Kidney (tissue), 14 donors: ENCODE measurements around the gene VPS26C. TPM values are rescaled to one million over a fixed set of nuclear protein-coding genes. Genes with fewer than 3 reads are reported as not detected.

Source experiments
- DNase-seq, 5 donors: peaks; one replicate each; pipeline ENCODE4 v3.0.0-alpha.2; 2013 to 2020
- FAIRE-seq: peaks from 2 replicates; lab custom pipeline; 2012; peaks lifted over from hg19 to GRCh38; lab: Jason Lieb, UNC
- H3K27ac ChIP-seq, 2 donors: one replicate each; pipeline ENCODE4 v1.7.0; 2013; ENCODE audit warnings: low read depth in 2 of 2, low read length in 2 of 2, inconsistent platforms in 1 of 2
- H3K27me3 ChIP-seq: one replicate; pipeline ENCODE4 v1.7.1; 2013; ENCODE audit warnings: low read length, inconsistent platforms; ENCODE audit not compliant: control insufficient read depth, insufficient read depth
- H3K36me3 ChIP-seq, 3 donors: one replicate each; pipeline versions ENCODE4 v1.7.0 to v1.7.1; 2013; ENCODE audit warnings: low read length in 3 of 3, control low read depth in 1 of 3, inconsistent platforms in 1 of 3; ENCODE audit not compliant: insufficient read depth in 3 of 3, control insufficient read depth in 2 of 3
- H3K4me1 ChIP-seq, 3 donors: one replicate each; pipeline versions ENCODE4 v1.7.0 to v1.7.1; 2013; ENCODE audit warnings: low read length in 3 of 3, inconsistent platforms in 1 of 3, low read depth in 1 of 3; ENCODE audit not compliant: control insufficient read depth in 2 of 3, insufficient read depth in 2 of 3
- H3K4me3 ChIP-seq, 3 donors: one replicate each; pipeline versions ENCODE4 v1.7.0 to v1.8.1; 2013; ENCODE audit warnings: low read length in 3 of 3, control low read depth in 1 of 3, inconsistent platforms in 1 of 3
- H3K9ac ChIP-seq, 3 donors: one replicate each; pipeline versions ENCODE4 v1.7.0 to v1.7.1; 2013; ENCODE audit warnings: low read length in 3 of 3, control low read depth in 1 of 3, inconsistent platforms in 1 of 3
- H3K9me3 ChIP-seq, 3 donors: one replicate each; pipeline versions ENCODE4 v1.7.0 to v1.7.1; 2013; ENCODE audit warnings: low read length in 3 of 3, control low read depth in 1 of 3, inconsistent platforms in 1 of 3; ENCODE audit not compliant: control insufficient read depth in 2 of 3, insufficient read depth in 1 of 3
- intact Hi-C: fragments of 100-400 bp; cut with DNase I; formaldehyde crosslinking; loops from one replicate; pipeline ENCODE4 v1.11.1; 2022
- polyA plus RNA-seq: library from polyadenylated mRNA; stranded (reverse); fragments of 350-450 nt; fragmentation: Illumina TruSeq; extraction: RNeasy Lipid Tissue Mini Kit (QIAGEN cat#74804); gene quantifications from one replicate; pipeline ENCODE4 v1.2.3, GENCODE V29; 2014; ENCODE audit warnings: low read depth, low replicate concordance; ENCODE audit not compliant: insufficient read depth
- total RNA-seq: library from RNA; stranded (reverse); fragmentation: NEBNext Ultra II Directional; extraction: Animal tissue kit (Norgen Biotek cat#: 25700); gene quantifications from one replicate; pipeline ENCODE4 v1.2.1, GENCODE V29; 2021
- TF ChIP-seq, protein P1 (sequence below): IDR thresholded peaks from 3 replicates; pipeline ENCODE4 v1.5.1; 2012; ENCODE audit warnings: mild to moderate bottlenecking, moderate library complexity, borderline replicate concordance; ENCODE audit not compliant: insufficient read depth; ENCODE audit errors: extremely low read depth
- donor health status: control.
- donor health status: control.
- donor health status: control.
- donor health status: control.
- donor health status: control.
- donor health status: DM: yes; HTN: yes; CAD: no.
- donor health status: Normal renal cell carcinoma (clear cell type).

The VPS26C gene
- total and polyA plus RNA-seq, 2 donors from 2014 or later: 30.0 to 51.8 TPM

DNA sequence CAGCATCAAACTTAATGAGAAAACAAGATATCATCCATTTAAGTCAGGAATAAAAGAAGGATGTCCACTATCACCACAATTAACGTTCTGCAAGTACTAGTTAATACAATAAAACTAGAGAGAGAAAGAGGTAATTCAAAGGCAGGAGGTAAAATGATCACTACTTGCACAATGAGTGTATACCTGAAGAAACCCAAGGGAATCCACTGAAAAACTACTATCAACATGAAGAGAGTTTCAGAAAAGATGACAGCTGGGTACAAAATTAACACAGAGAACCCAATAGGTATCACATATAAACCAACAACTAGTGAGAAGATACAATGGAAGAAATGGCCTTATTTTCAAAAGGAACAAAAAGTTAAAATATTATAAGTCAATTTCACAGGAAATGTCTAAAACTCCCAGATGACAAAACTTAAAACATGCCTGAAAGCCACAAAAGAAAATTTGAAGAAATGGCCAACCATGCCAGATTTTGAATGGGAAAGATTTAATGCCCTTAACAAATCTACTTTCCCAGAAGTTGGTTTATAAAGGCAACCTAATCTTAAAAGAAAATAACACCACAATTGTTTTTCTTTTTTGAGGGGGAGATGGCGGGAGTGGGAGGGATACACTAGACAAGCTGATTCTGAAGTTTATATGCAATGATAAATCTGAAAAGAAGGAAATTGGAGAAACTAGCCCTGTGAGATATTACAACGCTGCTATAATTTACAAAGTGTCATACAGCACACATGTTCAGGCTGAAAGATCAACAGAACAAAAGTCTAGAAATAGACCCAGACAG, 17.8 kb downstream of the VPS26C start:
- peak in 2 of 5 donors; percentile 41 to 60 for DNase-seq
- Histone ChIP-seq H3K4me3 (no peak overlapping the region), H3K36me3 (no peaks in the 10 kb centered on the region), H3K9me3 (no peaks in the 10 kb centered on the region), H3K4me1 (peaks cover 0 to 9% (median 0%) of the 10 kb centered on the region in 3 donors), H3K27ac (no peak overlapping the region), H3K9ac (no peak overlapping the region), H3K27me3 (no peaks in the 10 kb centered on the region)
- FAIRE-seq: no peak
- TF ChIP-seq, protein P1, sequence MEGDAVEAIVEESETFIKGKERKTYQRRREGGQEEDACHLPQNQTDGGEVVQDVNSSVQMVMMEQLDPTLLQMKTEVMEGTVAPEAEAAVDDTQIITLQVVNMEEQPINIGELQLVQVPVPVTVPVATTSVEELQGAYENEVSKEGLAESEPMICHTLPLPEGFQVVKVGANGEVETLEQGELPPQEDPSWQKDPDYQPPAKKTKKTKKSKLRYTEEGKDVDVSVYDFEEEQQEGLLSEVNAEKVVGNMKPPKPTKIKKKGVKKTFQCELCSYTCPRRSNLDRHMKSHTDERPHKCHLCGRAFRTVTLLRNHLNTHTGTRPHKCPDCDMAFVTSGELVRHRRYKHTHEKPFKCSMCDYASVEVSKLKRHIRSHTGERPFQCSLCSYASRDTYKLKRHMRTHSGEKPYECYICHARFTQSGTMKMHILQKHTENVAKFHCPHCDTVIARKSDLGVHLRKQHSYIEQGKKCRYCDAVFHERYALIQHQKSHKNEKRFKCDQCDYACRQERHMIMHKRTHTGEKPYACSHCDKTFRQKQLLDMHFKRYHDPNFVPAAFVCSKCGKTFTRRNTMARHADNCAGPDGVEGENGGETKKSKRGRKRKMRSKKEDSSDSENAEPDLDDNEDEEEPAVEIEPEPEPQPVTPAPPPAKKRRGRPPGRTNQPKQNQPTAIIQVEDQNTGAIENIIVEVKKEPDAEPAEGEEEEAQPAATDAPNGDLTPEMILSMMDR: no peak
- intact Hi-C loops: no loop called here

DNA sequence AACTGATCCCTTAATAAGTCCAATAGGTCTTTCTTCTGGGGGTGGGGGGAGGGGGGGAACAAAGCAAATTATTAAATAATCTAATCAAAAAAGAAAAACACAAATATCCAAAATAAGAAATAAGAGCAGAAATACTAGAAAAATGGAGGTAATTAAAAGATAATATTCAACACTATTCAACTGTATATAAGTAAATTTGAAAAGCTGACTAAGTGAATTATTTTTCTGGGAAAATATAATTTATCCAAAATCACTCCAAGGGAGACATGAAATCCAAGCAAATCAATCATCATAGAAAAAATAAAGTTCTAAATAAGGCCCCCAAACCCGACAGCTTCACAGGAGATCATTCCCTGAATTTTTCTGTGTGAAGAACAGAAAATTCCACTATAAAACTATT, 18.8 kb downstream of the VPS26C start:
- Histone ChIP-seq H3K27ac (no peak overlapping the region), H3K9ac (no peak overlapping the region), H3K4me1 (peaks cover 0 to 9% (median 0%) of the 10 kb centered on the region in 3 donors), H3K9me3 (no peaks in the 10 kb centered on the region), H3K4me3 (no peak overlapping the region), H3K36me3 (no peaks in the 10 kb centered on the region), H3K27me3 (no peaks in the 10 kb centered on the region)
- intact Hi-C loops: no loop called here
- DNase-seq (no peak), FAIRE-seq (no peak)
- TF ChIP-seq, protein P1: no peak

DNA sequence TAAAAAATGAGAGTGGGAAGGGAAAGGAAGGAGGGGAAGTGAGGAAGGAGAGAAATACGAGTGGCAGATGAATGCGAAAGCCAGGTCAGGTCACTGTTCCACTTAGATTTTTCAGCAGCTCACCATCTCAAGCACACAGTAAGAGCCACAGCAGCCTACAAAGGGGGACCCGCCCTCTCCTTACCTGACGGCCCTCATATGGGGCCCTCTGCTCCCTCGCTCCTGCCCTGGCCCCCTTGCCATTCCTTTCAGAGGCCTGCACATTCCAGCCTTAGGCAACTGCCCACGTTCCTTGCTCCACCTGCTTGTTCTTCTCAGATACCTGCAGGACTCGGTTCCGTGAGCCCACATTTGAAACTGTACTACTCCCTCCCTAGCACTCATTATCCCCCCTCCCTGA, 22.0 kb downstream of the VPS26C start:
- peak in 1 of 5 donors; percentile 24 for DNase-seq

More for the DNA sequence above, 22.0 kb downstream of the VPS26C start:
- intact Hi-C loops: no loop called here
- H3K4me3 ChIP-seq: no peak overlapping the region
- TF ChIP-seq, protein P1: no peak
- peaks cover 0 to 7% (median 0%) of the 10 kb centered on the region in 3 donors for H3K36me3 ChIP-seq
- no peaks in the 10 kb centered on the region for H3K9me3 ChIP-seq
- FAIRE-seq: no peak
- peaks cover 0 to 6% (median 0%) of the 10 kb centered on the region in 3 donors for H3K4me1 ChIP-seq
- no peaks in the 10 kb centered on the region for H3K27me3 ChIP-seq
- no peak overlapping the region for H3K27ac ChIP-seq
- H3K9ac ChIP-seq: no peak overlapping the region
